OCI-LY1 (cell line): Measurements from ENCODE around the gene BAAT.

Source experiments
- CTCF ChIP-seq: fragments of 200-600 bp; sonication (generic), shearing (Covaris generic); IDR thresholded peaks from 2 replicates; pipeline ENCODE4 v1.5.1; 2017; ENCODE audit warnings: mild to moderate bottlenecking, antibody characterized with exemption, low read length, moderate library complexity, mixed read lengths
- EZH2 ChIP-seq: fragments of 200-600 bp; sonication (generic), shearing (Covaris generic); IDR thresholded peaks from 2 replicates; pipeline ENCODE4 v1.8.0; 2017; ENCODE audit warnings: borderline replicate concordance, mixed run types, mild to moderate bottlenecking, antibody characterized with exemption, low read length, moderate library complexity, mixed read lengths

- TF ChIP-seq EZH2 (no peak), CTCF (no peak)
Measured at GRCh38 chr9:101421653-101422065, 36.9 kb upstream of the BAAT start.
